Measurements from ENCODE around the gene RNF144B.

RNF144B gene

GRCh38 chr6:18492972-18493371, 105.8 kb downstream of the RNF144B start:
- no peak for DNase-seq

GRCh38 chr6:18493382-18493891, 106.3 kb downstream of the RNF144B start:
- no peak for DNase-seq

GRCh38 chr6:18493925-18494324, 106.8 kb downstream of the RNF144B start:
- DNase-seq: no peak

GRCh38 chr6:18495236-18495635, 108.1 kb downstream of the RNF144B start:
- no peak for DNase-seq

GRCh38 chr6:18496462-18496861, 109.3 kb downstream of the RNF144B start:
- DNase-seq: no peak

GRCh38 chr6:18497006-18497405, 109.9 kb downstream of the RNF144B start:
- DNase-seq: no peak

GRCh38 chr6:18498408-18498807, 111.3 kb downstream of the RNF144B start:
- DNase-seq: no peak

GRCh38 chr6:18500921-18501662, 113.9 kb downstream of the RNF144B start:
- DNase-seq: no peak

GRCh38 chr6:18501663-18502013, 114.5 kb downstream of the RNF144B start:
- DNase-seq: no peak

GRCh38 chr6:18503206-18503592, 116.0 kb downstream of the RNF144B start:
- DNase-seq: no peak

- DNase-seq: peak; percentile 50
Observed at GRCh38 chr6:18503593-18504231, 116.6 kb downstream of the RNF144B start.

- no peak for DNase-seq
Observed at GRCh38 chr6:18504232-18504596, 117.1 kb downstream of the RNF144B start.

- DNase-seq: no peak
Observed at GRCh38 chr6:18506382-18507017, 119.3 kb downstream of the RNF144B start.

GRCh38 chr6:18507018-18507415, 119.9 kb downstream of the RNF144B start:
- DNase-seq: no peak

GRCh38 chr6:18507561-18507960, 120.4 kb downstream of the RNF144B start:
- DNase-seq: no peak

- peak; percentile 25 for DNase-seq
Observed at GRCh38 chr6:18509871-18510643, 122.9 kb downstream of the RNF144B start.

GRCh38 chr6:18510644-18511033, 123.5 kb downstream of the RNF144B start:
- no peak for DNase-seq

- no peak for DNase-seq
Observed at GRCh38 chr6:18511211-18511610, 124.1 kb downstream of the RNF144B start.

GRCh38 chr6:18513253-18513798, 126.2 kb downstream of the RNF144B start:
- DNase-seq: peak; percentile 45

GRCh38 chr6:18514180-18514579, 127.0 kb downstream of the RNF144B start:
- no peak for DNase-seq

- DNase-seq: no peak
Observed at GRCh38 chr6:18515767-18516166, 128.6 kb downstream of the RNF144B start.

Data from activated CD4-positive, alpha-beta T cell treated with anti-CD3 and anti-CD28 coated beads, Interleukin-2, Interleukin-6, amounts not matched to agents 100 ng/mL and 50 ng/mL, durations not matched to agents 16 hours and 8 hours (primary cell).